ENCODE data around the gene WDR13. TPM values are rescaled to one million over a fixed set of nuclear protein-coding genes. Genes with fewer than 3 reads are reported as not detected.
A peak's percentile ranks its signal among the peaks of the same experiment; 100 is the strongest.

WDR13 gene
- total and polyA plus RNA-seq, 4 donors: 25.4 to 73.7 (median 38.5) TPM

GRCh38 chrX:48589482-48590162 lies 7.7 kb upstream of the WDR13 start:
- WGBS: 76% methylated on average over 13 of the region's 13 CpGs
- Histone ChIP-seq H3K9ac (ENCODE audit: low read depth in 1 of 2, low read length in 2 of 2) (no peak overlapping the region), H3K27ac (ENCODE audit: low read depth in 1 of 2, low read length in 2 of 2) (no peak overlapping the region), H3K9me3 (ENCODE audit: control insufficient read depth in 4 of 4, low read length in 3 of 4) (no peaks in the 10 kb centered on the region), H3K4me3 (ENCODE audit: low read depth in 1 of 3, low read length in 3 of 3) (no peak overlapping the region), H3K27me3 (ENCODE audit: control insufficient read depth in 4 of 4, insufficient read depth in 4 of 4, low read length in 3 of 4) (no peaks in the 10 kb centered on the region), H3K36me3 (ENCODE audit: control insufficient read depth in 4 of 4, insufficient read depth in 3 of 4, low read depth in 1 of 4, low read length in 3 of 4) (no peaks in the 10 kb centered on the region), H3K4me1 (ENCODE audit: control insufficient read depth in 4 of 4, insufficient read depth in 4 of 4, low read length in 3 of 4) (no peaks in the 10 kb centered on the region)
- DNase-seq (ENCODE audit: low spot score): no peak
- peak; percentile 28 for TF ChIP-seq YY1 (IDR thresholded peaks at IDR 0.05)
- TF ChIP-seq REST (IDR thresholded peaks at IDR 0.05): no peak

- no peaks in the 10 kb centered on the region for H3K27me3 ChIP-seq (ENCODE audit: control insufficient read depth in 4 of 4, insufficient read depth in 4 of 4, low read length in 3 of 4)
- H3K36me3 ChIP-seq (ENCODE audit: control insufficient read depth in 4 of 4, insufficient read depth in 3 of 4, low read depth in 1 of 4, low read length in 3 of 4): no peaks in the 10 kb centered on the region
- TF ChIP-seq RAD21 (IDR thresholded peaks at IDR 0.05) (no peak), NR2F2 (IDR thresholded peaks at IDR 0.05) (no peak), REST (IDR thresholded peaks at IDR 0.05) (no peak), HNF4G (IDR thresholded peaks at IDR 0.05) (no peak), GABPA (IDR thresholded peaks at IDR 0.05 in 1 of 2, conservative IDR thresholded peaks at IDR 0.05 in 1 of 2) (no peak)
- H3K9me3 ChIP-seq (ENCODE audit: control insufficient read depth in 4 of 4, low read length in 3 of 4): no peaks in the 10 kb centered on the region
- H3K9ac ChIP-seq (ENCODE audit: low read depth in 1 of 2, low read length in 2 of 2): no peak overlapping the region
- H3K4me1 ChIP-seq (ENCODE audit: control insufficient read depth in 4 of 4, insufficient read depth in 4 of 4, low read length in 3 of 4): no peaks in the 10 kb centered on the region
- peak overlapping the region in 1 of 2 donors; percentile 46 for H3K27ac ChIP-seq (ENCODE audit: low read depth in 1 of 2, low read length in 2 of 2)
- no peak for DNase-seq (ENCODE audit: low spot score)
- 89% methylated on average over 21 of the region's 21 CpGs for WGBS
- H3K4me3 ChIP-seq (ENCODE audit: low read depth in 1 of 3, low read length in 3 of 3): no peak overlapping the region
These were observed 6.8 kb upstream of the WDR13 start for GRCh38 chrX:48590203-48591103.

- no peak overlapping the region for H3K9ac ChIP-seq (ENCODE audit: low read depth in 1 of 2, low read length in 2 of 2)
- DNase-seq (ENCODE audit: low spot score): no peak
- WGBS: 64% methylated on average over 9 of the region's 9 CpGs
- TF ChIP-seq HNF4A (conservative IDR thresholded peaks at IDR 0.05) (no peak), JUND (IDR thresholded peaks at IDR 0.05) (peak; percentile 65 to 78), EGR1 (IDR thresholded peaks at IDR 0.05; ENCODE audit: low read depth in 2 of 2) (no peak), HNF4G (IDR thresholded peaks at IDR 0.05) (no peak), SP1 (IDR thresholded peaks at IDR 0.05) (peak; percentile 77), TAF1 (conservative IDR thresholded peaks at IDR 0.05) (no peak), GABPA (IDR thresholded peaks at IDR 0.05 in 1 of 2, conservative IDR thresholded peaks at IDR 0.05 in 1 of 2) (peak in 1 of 2 donors; percentile 59), NR2F2 (IDR thresholded peaks at IDR 0.05) (peak; percentile 75), CTCF (IDR thresholded peaks at IDR 0.05; ENCODE audit: low read depth, low read length, missing input control) (no peak), YY1 (IDR thresholded peaks at IDR 0.05) (no peak), ZBTB33 (IDR thresholded peaks at IDR 0.05) (no peak)
These were observed 6.0 kb upstream of the WDR13 start for GRCh38 chrX:48591255-48591791.

More at GRCh38 chrX:48591255-48591791, 6.0 kb upstream of the WDR13 start:
- Histone ChIP-seq H3K4me3 (ENCODE audit: low read depth in 1 of 3, low read length in 3 of 3) (no peak overlapping the region), H3K4me1 (ENCODE audit: control insufficient read depth in 4 of 4, insufficient read depth in 4 of 4, low read length in 3 of 4) (no peaks in the 10 kb centered on the region), H3K9me3 (ENCODE audit: control insufficient read depth in 4 of 4, low read length in 3 of 4) (no peaks in the 10 kb centered on the region), H3K27ac (ENCODE audit: low read depth in 1 of 2, low read length in 2 of 2) (peak overlapping the region in 1 of 2 donors; percentile 46), H3K36me3 (ENCODE audit: control insufficient read depth in 4 of 4, insufficient read depth in 3 of 4, low read depth in 1 of 4, low read length in 3 of 4) (no peaks in the 10 kb centered on the region), H3K27me3 (ENCODE audit: control insufficient read depth in 4 of 4, insufficient read depth in 4 of 4, low read length in 3 of 4) (no peaks in the 10 kb centered on the region)

Measured in liver (tissue), 9 donors.